CD4-positive, alpha-beta T cell (primary cell): ENCODE measurements around the gene MYCBP. TPM values are rescaled to one million over a fixed set of nuclear protein-coding genes. Genes with fewer than 3 reads are reported as not detected.

Experiments used
- ATAC-seq: fragments of 200-7000 bp; cut with Tn5 transposase; one replicate; pipeline ENCODE4 v1.10.0; 2022; ENCODE audit warnings: mild to moderate bottlenecking; ENCODE audit not compliant: poor library complexity
- CTCF ChIA-PET: fragments of 350-600 bp; sonication (Branson Sonifier 250); formaldehyde crosslinking; loops from one replicate; lab custom pipeline; 2021; ENCODE audit warnings: antibody characterized with exemption, inconsistent platforms; lab: Charles Lee
- POLR2A ChIA-PET: fragments of 350-600 bp; sonication (Branson Sonifier 250); formaldehyde crosslinking; loops from one replicate; lab custom pipeline; 2021; ENCODE audit warnings: antibody characterized with exemption, inconsistent platforms; lab: Charles Lee
- DNase-seq, 14 experiments: peaks; one replicate each; pipeline ENCODE4 v3.0.0-alpha.2; 2013 to 2020; ENCODE audit warnings: mixed read lengths in 2 of 14
- H3K27ac ChIP-seq, 2 donors: one replicate each; pipeline versions ENCODE4 v1.5.1 to v1.7.0; 2013; ENCODE audit warnings: low read length in 2 of 2, low read depth in 1 of 2, mild to moderate bottlenecking in 1 of 2
- H3K27me3 ChIP-seq, 2 experiments: 1 replicate in 1 of 2; 2 replicates in 1 of 2; pipeline versions ENCODE4 v1.6.1 to v1.7.0; 2013; ENCODE audit warnings: low read length in 2 of 2, control low read depth in 1 of 2, mild to moderate bottlenecking in 1 of 2, moderate library complexity in 1 of 2; ENCODE audit not compliant: insufficient read depth in 2 of 2, control insufficient read depth in 1 of 2
- H3K36me3 ChIP-seq: one replicate; pipeline ENCODE4 v1.6.1; 2013; ENCODE audit warnings: low read length, control low read depth; ENCODE audit not compliant: insufficient read depth
- H3K4me1 ChIP-seq: one replicate; pipeline ENCODE4 v1.6.1; 2013; ENCODE audit warnings: low read length, control low read depth; ENCODE audit not compliant: insufficient read depth
- H3K4me3 ChIP-seq: one replicate; pipeline ENCODE4 v1.5.1; 2013; ENCODE audit warnings: mild to moderate bottlenecking, low read length, moderate library complexity
- H3K9me3 ChIP-seq, 2 experiments: 1 replicate in 1 of 2; 2 replicates in 1 of 2; pipeline versions ENCODE4 v1.6.1 to v1.7.0; 2013; ENCODE audit warnings: low read length in 2 of 2, mild to moderate bottlenecking in 2 of 2, control low read depth in 1 of 2, moderate library complexity in 1 of 2; ENCODE audit not compliant: control insufficient read depth in 1 of 2, insufficient read depth in 1 of 2
- H3K27ac Mint-ChIP-seq: one replicate; pipeline ENCODE4 v1.8.0; 2020; ENCODE audit warnings: mixed read lengths
- H3K27me3 Mint-ChIP-seq: one replicate; pipeline ENCODE4 v1.8.0; 2021; ENCODE audit warnings: mixed read lengths
- H3K36me3 Mint-ChIP-seq: one replicate; pipeline ENCODE4 v1.8.0; 2021; ENCODE audit warnings: low read depth, mixed read lengths
- H3K4me1 Mint-ChIP-seq: one replicate; pipeline ENCODE4 v1.8.0; 2021; ENCODE audit warnings: low read depth, mixed read lengths
- H3K4me3 Mint-ChIP-seq: one replicate; pipeline ENCODE4 v1.8.0; 2020; ENCODE audit warnings: mild to moderate bottlenecking, mixed read lengths
- H3K9me3 Mint-ChIP-seq: one replicate; pipeline ENCODE4 v1.8.0; 2020; ENCODE audit warnings: mixed read lengths
- intact Hi-C, 2 experiments: fragments of 100-400 bp; cut with DNase I in 1 of 2; cut with micrococcal nuclease in 1 of 2; formaldehyde crosslinking; loops; one replicate each; pipeline versions ENCODE4 v1.15.1 to v1.9.0; 2023 to 2025; cut with DNase I, micrococcal nuclease
- total RNA-seq, 174 experiments: library from RNA in 2 of 174; stranded (reverse) in 2 of 174; gene quantifications; one replicate each; pipeline ENCODE4 v1.2.3 and lab custom pipeline; 2021 to 2026
- TF ChIP-seq, protein P1 (sequence below): fragments of 200-600 bp; IDR thresholded peaks from one replicate; pipeline ENCODE4 v1.8.0; 2022; ENCODE audit warnings: antibody characterized with exemption, mild to moderate bottlenecking

MYCBP gene
- total RNA-seq, 2 experiments from 2014 or later: 1.5 to 2.2 TPM

DNA sequence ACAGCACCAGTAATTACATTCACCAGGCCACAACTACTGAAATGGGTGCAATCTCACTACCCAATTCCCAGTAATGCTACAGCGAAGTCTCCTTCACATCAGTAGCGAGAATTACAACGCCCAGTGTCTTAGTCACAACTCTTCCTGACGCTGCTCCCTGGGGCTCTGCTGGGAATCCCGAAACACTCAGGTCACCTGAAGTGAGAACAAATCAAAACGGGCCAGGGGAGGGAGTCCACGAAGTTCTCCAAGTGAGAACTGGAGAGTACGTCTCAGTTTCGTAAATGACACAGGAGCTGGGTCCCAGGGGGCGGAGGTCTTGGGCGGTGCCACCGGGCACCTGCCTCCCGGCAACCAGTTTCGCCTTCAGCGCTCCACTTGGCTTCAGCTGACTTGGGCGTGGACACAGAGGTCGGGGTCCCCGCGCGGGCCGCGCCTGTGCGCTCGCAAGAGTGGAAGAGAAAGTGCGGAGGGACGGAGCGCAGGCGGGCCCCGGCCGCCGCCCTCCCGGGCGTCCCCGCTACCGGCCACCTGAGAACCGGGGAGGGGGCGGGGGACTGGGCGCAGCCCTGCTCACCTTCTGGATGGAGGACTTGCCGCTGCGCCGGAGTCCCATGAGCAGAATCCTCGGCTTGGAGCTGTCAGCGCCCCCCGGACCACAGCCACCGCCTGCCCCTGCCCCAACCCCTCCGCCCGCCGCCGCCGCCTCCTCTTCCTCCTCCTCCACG is 14.2 kb downstream of the MYCBP start:
- intact Hi-C loops: loop anchor here (1.0 to 5.0 kb wide), 6 partner anchors 14 to 233 kb away; partner anchors contain the start of genes MYCBP (in 2 of the 2), NDUFS5 (in 2 of the 2) and AKIRIN1 (in 1 of the 2)
- Mint-ChIP-seq H3K4me3 (peak overlapping the region; percentile 96), H3K27ac (peak overlapping the region; percentile 89), H3K36me3 (peaks cover 43% of the 10 kb centered on the region), H3K4me1 (peaks cover 65% of the 10 kb centered on the region), H3K27me3 (no peaks in the 10 kb centered on the region), H3K9me3 (no peaks in the 10 kb centered on the region)
- ChIA-PET CTCF (interaction anchor here (0.5 kb wide), 2 partner anchors 180 to 201 kb away, joined by 3 read pairs; no protein-coding TSS in a partner anchor), POLR2A (interaction anchor here (1.0 to 3.4 kb wide), 4 partner anchors 14 to 167 kb away, joined by 4 to 25 read pairs (median 10); partner anchors contain the start of genes MYCBP and NDUFS5)
- Histone ChIP-seq H3K4me1 (peaks cover 31% of the 10 kb centered on the region), H3K27me3 (no peaks in the 10 kb centered on the region), H3K4me3 (peak overlapping the region; percentile 85), H3K9me3 (no peaks in the 10 kb centered on the region), H3K36me3 (peaks cover 29% of the 10 kb centered on the region), H3K27ac (peak overlapping the region; percentile 10 to 58)
- DNase-seq (peak in 13 of 14 experiments; percentile 9 to 71 (median 29)), ATAC-seq (peak; percentile 2)
- TF ChIP-seq, protein P1, sequence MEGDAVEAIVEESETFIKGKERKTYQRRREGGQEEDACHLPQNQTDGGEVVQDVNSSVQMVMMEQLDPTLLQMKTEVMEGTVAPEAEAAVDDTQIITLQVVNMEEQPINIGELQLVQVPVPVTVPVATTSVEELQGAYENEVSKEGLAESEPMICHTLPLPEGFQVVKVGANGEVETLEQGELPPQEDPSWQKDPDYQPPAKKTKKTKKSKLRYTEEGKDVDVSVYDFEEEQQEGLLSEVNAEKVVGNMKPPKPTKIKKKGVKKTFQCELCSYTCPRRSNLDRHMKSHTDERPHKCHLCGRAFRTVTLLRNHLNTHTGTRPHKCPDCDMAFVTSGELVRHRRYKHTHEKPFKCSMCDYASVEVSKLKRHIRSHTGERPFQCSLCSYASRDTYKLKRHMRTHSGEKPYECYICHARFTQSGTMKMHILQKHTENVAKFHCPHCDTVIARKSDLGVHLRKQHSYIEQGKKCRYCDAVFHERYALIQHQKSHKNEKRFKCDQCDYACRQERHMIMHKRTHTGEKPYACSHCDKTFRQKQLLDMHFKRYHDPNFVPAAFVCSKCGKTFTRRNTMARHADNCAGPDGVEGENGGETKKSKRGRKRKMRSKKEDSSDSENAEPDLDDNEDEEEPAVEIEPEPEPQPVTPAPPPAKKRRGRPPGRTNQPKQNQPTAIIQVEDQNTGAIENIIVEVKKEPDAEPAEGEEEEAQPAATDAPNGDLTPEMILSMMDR: no peak

DNA sequence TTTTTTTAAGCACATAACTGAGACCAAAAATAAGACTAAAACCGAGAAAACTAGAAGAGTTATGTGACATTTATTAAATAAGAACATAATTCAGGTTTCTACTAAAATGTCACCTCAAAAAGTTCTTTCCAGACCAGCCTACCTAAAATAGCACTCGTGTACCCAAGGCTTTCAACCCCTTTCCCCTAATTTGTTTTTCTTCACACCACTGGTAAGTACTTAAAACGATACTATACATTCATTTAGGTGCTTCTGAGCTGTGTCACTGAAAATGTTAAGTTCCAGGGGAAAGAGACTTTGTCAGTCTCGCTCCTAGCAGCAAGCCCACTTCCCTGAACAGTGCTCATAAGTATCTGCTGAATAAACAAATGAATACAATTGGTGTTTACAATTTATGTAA is 20.4 kb downstream of the MYCBP start:
- no peak overlapping the region for H3K4me3 Mint-ChIP-seq
- DNase-seq (no peak), ATAC-seq (no peak)
- Histone ChIP-seq H3K36me3 (peaks cover 47% of the 10 kb centered on the region), H3K27ac (no peak overlapping the region), H3K9me3 (no peaks in the 10 kb centered on the region), H3K27me3 (no peaks in the 10 kb centered on the region), H3K4me3 (no peak overlapping the region), H3K4me1 (peaks cover 5% of the 10 kb centered on the region)
- H3K9me3 Mint-ChIP-seq: no peaks in the 10 kb centered on the region
- no peak overlapping the region for H3K27ac Mint-ChIP-seq
- CTCF ChIA-PET: no interaction called here
- POLR2A ChIA-PET: no interaction called here
- peaks cover 68% of the 10 kb centered on the region for H3K36me3 Mint-ChIP-seq
- H3K27me3 Mint-ChIP-seq: no peaks in the 10 kb centered on the region
- peaks cover 37% of the 10 kb centered on the region for H3K4me1 Mint-ChIP-seq
- intact Hi-C loops: no loop called here
- TF ChIP-seq, protein P1: no peak

DNA sequence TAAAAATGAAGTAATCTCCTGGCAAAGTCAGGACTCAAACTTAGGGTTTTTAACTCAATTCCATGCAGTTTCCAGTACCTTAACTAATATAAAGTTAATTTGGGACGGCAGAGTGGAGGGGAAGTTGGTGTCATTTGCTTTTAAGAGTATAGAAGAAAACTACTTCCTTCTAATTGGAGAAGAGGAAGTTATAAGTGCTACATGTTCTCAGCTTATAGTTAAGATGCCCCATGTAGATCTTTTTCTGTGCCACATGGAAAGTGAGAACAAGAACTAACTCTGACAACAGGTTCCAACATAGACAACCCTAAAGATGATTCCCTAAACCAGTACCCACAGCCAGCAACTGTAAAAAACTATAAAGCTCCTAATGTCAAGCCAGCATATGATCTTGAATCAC is 25.1 kb downstream of the MYCBP start:
- Histone ChIP-seq H3K27ac (no peak overlapping the region), H3K36me3 (peaks cover 66% of the 10 kb centered on the region), H3K9me3 (no peaks in the 10 kb centered on the region), H3K4me3 (no peak overlapping the region), H3K4me1 (no peaks in the 10 kb centered on the region), H3K27me3 (no peaks in the 10 kb centered on the region)
- no peak for DNase-seq
- peaks cover 81% of the 10 kb centered on the region for H3K36me3 Mint-ChIP-seq
- peaks cover 24% of the 10 kb centered on the region for H3K4me1 Mint-ChIP-seq
- no peaks in the 10 kb centered on the region for H3K27me3 Mint-ChIP-seq
- H3K27ac Mint-ChIP-seq: no peak overlapping the region
- TF ChIP-seq, protein P1: no peak
- no peaks in the 10 kb centered on the region for H3K9me3 Mint-ChIP-seq
- POLR2A ChIA-PET: no interaction called here
- H3K4me3 Mint-ChIP-seq: no peak overlapping the region
- intact Hi-C loops: loop anchor here in 1 of 2 experiments (10.0 kb wide), 1 partner anchor 963 kb away; no protein-coding TSS in a partner anchor
- CTCF ChIA-PET: no interaction called here
- no peak for ATAC-seq
